Measurements from ENCODE around the gene CAMK2N1.

- TF ChIP-seq ZNF8 (CRISPR knock-in tag; IDR thresholded peaks at IDR 0.05) (no peak), TOX (CRISPR knock-in tag; IDR thresholded peaks at IDR 0.05; ENCODE audit: borderline replicate concordance) (no peak), ARNTL (CRISPR knock-in tag; IDR thresholded peaks at IDR 0.05; ENCODE audit: borderline replicate concordance, low read depth) (no peak), TCF4 (CRISPR knock-in tag; IDR thresholded peaks at IDR 0.05; ENCODE audit: borderline replicate concordance) (no peak)
These were observed 12.9 kb downstream of the CAMK2N1 start for GRCh38 chr1:20472860-20473711.

All from SK-N-SH treated with all-trans-retinoic acid at 6 μM for 48 hours (cell line).